Metanephros (tissue), 2 donors: ENCODE measurements around the gene ACVR2A. TPM values are rescaled to one million over a fixed set of nuclear protein-coding genes. Genes with fewer than 3 reads are reported as not detected.

Source experiments
- small RNA-seq: library from RNA; depleted of rRNA; stranded (forward); fragments of <200 nt; gene quantifications from one replicate; pipeline ENCODE3, GENCODE V24; 2014; ENCODE audit warnings: low replicate concordance
- total RNA-seq: library from RNA; depleted of rRNA; stranded (reverse); fragments of >200 nt; gene quantifications from one replicate; pipeline ENCODE4 v1.2.3, GENCODE V29; 2014

The ACVR2A gene
- total RNA-seq, result 28.1 TPM

GRCh38 chr2:147844697-147845410 lies at the start of gene ACVR2A:
Gene ACVR2A (plus strand): TSS chr2:147845029. CDS start chr2:147845153, 124 bp downstream.

Small RNA genes within 50 kb of the gene (small RNA-seq; reads per million reads assigned to genes)
- not detected for gene RNU6-1275P

Other genes starting within 250 kb of the ACVR2A start
- 111 TPM for gene ORC4, start 175.7 kb downstream of the ACVR2A start, total RNA-seq
- gene MBD5, start 176.1 kb downstream of the ACVR2A start, total RNA-seq, result 67.3 TPM